ENCODE results near the gene KRT85.
"Not testable (repeated sequence)": the region's sequence is repeated elsewhere in the genome, so short reads cannot be mapped to it uniquely, and the experiment has no call there.

The KRT85 gene

GRCh38 chr12:52347016-52347415 is 20.3 kb downstream of the KRT85 start (continued):
- TF ChIP-seq ZNF280D (tag by site-specific recombination; IDR thresholded peaks at IDR 0.05): no peak
- TF ChIP-seq ZNF660 (tag by site-specific recombination; IDR thresholded peaks at IDR 0.05): no peak
- no peak for TF ChIP-seq ZNF398 (tag by site-specific recombination; IDR thresholded peaks at IDR 0.05)
- TF ChIP-seq ZNF24 (tag by site-specific recombination; IDR thresholded peaks at IDR 0.05): no peak
- no peak for TF ChIP-seq ZNF16 (tag by site-specific recombination; IDR thresholded peaks at IDR 0.05; ENCODE audit: low read depth)
- TF ChIP-seq ZNF768 (tag by site-specific recombination; IDR thresholded peaks at IDR 0.05): no peak
- no peak for TF ChIP-seq ZNF426 (tag by site-specific recombination; IDR thresholded peaks at IDR 0.05)

GRCh38 chr12:52346593-52346992 is 20.7 kb downstream of the KRT85 start:
- Histone ChIP-seq H3K4me1 (ENCODE audit: control insufficient read depth, insufficient read depth, low read length) (peaks cover 3% of the 10 kb centered on the region; the same call in 1 of the 2 replicates), H3K27ac (ENCODE audit: extremely low read depth, low read depth, low read length) (no peak overlapping the region), H3K9me3 (ENCODE audit: control insufficient read depth, insufficient read depth, low read depth, low read length) (no peaks in the 10 kb centered on the region), H3K36me3 (ENCODE audit: control insufficient read depth in 2 of 2, insufficient read depth in 1 of 2, low read length in 2 of 2) (no peaks in the 10 kb centered on the region), H3K4me3 (ENCODE audit: low read depth, low read length) (no peak overlapping the region)
- ChIA-PET CTCF (interaction anchor here (1.1 to 1.8 kb wide), 3 partner anchors 15 to 533 kb away, joined by 3 to 11 read pairs (median 5); no protein-coding TSS in a partner anchor), POLR2A (no interaction called here)
- no peak for TF ChIP-seq ZNF488 (tag by site-specific recombination; IDR thresholded peaks at IDR 0.05)
- TF ChIP-seq ZBTB26 (tag by site-specific recombination; optimal IDR thresholded peaks at IDR 0.05): no peak
- 0 out of 2 replicates have a peak, but pooled peaks have one; percentile 16 for TF ChIP-seq PRDM1 (tag by site-specific recombination; IDR thresholded peaks at IDR 0.05)
- no peak for TF ChIP-seq GLIS1 (tag by site-specific recombination; IDR thresholded peaks at IDR 0.05)
- TF ChIP-seq ZNF639 (tag by site-specific recombination; IDR thresholded peaks at IDR 0.05): no peak
- TF ChIP-seq ZNF133 (tag by site-specific recombination; IDR thresholded peaks at IDR 0.05): no peak
- no peak for TF ChIP-seq ZNF660 (tag by site-specific recombination; IDR thresholded peaks at IDR 0.05)
- no peak for TF ChIP-seq ZNF24 (tag by site-specific recombination; IDR thresholded peaks at IDR 0.05)

- not testable (repeated sequence) for H3K27ac ChIP-seq (ENCODE audit: extremely low read depth, low read depth, low read length)
These were observed 22.2 kb downstream of the KRT85 start for GRCh38 chr12:52345041-52345440.

More at GRCh38 chr12:52345041-52345440, 22.2 kb downstream of the KRT85 start:
- CTCF ChIA-PET: interaction anchor here (1.1 to 1.3 kb wide), 4 partner anchors 17 to 529 kb away, joined by 3 to 5 read pairs (median 4); no protein-coding TSS in a partner anchor
- POLR2A ChIA-PET; H3K36me3 ChIP-seq (ENCODE audit: control insufficient read depth in 2 of 2, insufficient read depth in 1 of 2, low read length in 2 of 2); H3K9me3 ChIP-seq (ENCODE audit: control insufficient read depth, insufficient read depth, low read depth, low read length); H3K4me3 ChIP-seq (ENCODE audit: low read depth, low read length); H3K4me1 ChIP-seq (ENCODE audit: control insufficient read depth, insufficient read depth, low read length): not testable (repeated sequence)
